ENCODE measurements around the gene LYPLA2. TPM values are rescaled to one million over a fixed set of nuclear protein-coding genes. Genes with fewer than 3 reads are reported as not detected.
"Not testable (repeated sequence)": the region's sequence is repeated elsewhere in the genome, so short reads cannot be mapped to it uniquely, and the experiment has no call there.

The LYPLA2 gene
- total and polyA plus RNA-seq, 2 donors: 47.2 to 57.7 TPM

DNA sequence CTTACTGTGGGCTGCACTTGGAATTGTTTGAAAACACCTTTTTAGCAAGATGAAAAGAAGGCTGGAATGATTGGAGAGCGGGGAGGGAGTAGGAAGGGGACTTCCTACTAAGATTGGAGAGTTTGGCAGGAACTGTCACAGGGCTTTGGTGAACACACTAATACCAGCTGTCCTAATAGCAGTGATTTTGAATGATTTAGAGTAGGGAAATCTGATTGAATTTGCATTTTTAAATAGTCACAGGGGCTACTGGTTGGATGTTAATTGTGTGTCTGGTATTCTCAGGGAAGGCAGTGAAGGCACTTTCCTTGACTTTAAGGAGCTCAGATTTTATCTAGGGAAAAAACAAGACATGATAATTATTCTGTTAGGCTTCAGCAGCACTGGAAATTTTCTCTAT lies 36.8 kb downstream of the LYPLA2 start:
- H3K4me3 ChIP-seq (ENCODE audit: low read length in 2 of 2): no peak overlapping the region
- no peaks in the 10 kb centered on the region for H3K27me3 ChIP-seq (ENCODE audit: control insufficient read depth in 2 of 2, insufficient read depth in 1 of 2, low read length in 1 of 2)
- no peak for DNase-seq (ENCODE audit: low read depth in 6 of 9, low spot score in 9 of 9)
- no peak overlapping the region for H3K27ac ChIP-seq (ENCODE audit: low read depth in 1 of 2, low read length in 1 of 2)
- peaks cover 2 to 12% of the 10 kb centered on the region in 2 donors for H3K4me1 ChIP-seq (ENCODE audit: control insufficient read depth in 2 of 2, insufficient read depth in 2 of 2, low read length in 2 of 2)
- 95% methylated on average over 1 of the region's 1 CpG for WGBS
- no peaks in the 10 kb centered on the region for H3K9me3 ChIP-seq (ENCODE audit: control insufficient read depth in 2 of 2, insufficient read depth in 1 of 2, low read length in 1 of 2)
- no peaks in the 10 kb centered on the region for H3K36me3 ChIP-seq (ENCODE audit: control insufficient read depth in 2 of 2, insufficient read depth in 2 of 2, low read length in 1 of 2)

DNA sequence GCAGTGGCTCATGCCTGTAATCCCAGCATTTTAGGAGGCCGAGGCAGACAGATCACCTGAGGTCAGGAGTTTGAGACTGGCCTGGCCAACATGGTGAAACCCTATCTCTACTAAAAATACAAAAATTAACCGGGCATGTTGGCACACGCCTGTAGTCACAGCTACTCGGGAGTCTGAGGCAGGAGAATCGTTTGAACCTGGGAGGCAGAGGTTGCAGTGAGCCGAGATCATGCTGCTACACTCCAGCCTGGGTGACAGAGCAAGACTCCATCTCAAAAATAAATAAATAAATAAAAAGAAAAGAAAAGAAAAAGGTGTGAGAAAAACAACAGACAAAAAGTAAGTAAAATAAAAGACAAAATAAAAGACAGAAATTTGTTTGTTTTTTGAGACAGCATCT lies 43.2 kb downstream of the LYPLA2 start:
- H3K9me3 ChIP-seq (ENCODE audit: control insufficient read depth in 2 of 2, insufficient read depth in 1 of 2, low read length in 1 of 2); H3K36me3 ChIP-seq (ENCODE audit: control insufficient read depth in 2 of 2, insufficient read depth in 2 of 2, low read length in 1 of 2); DNase-seq (ENCODE audit: low read depth in 6 of 9, low spot score in 9 of 9); H3K4me3 ChIP-seq (ENCODE audit: low read length in 2 of 2); H3K4me1 ChIP-seq (ENCODE audit: control insufficient read depth in 2 of 2, insufficient read depth in 2 of 2, low read length in 2 of 2); H3K27ac ChIP-seq (ENCODE audit: low read depth in 1 of 2, low read length in 1 of 2); H3K27me3 ChIP-seq (ENCODE audit: control insufficient read depth in 2 of 2, insufficient read depth in 1 of 2, low read length in 1 of 2): not testable (repeated sequence)
- WGBS: 92% methylated on average over 6 of the region's 6 CpGs

DNA sequence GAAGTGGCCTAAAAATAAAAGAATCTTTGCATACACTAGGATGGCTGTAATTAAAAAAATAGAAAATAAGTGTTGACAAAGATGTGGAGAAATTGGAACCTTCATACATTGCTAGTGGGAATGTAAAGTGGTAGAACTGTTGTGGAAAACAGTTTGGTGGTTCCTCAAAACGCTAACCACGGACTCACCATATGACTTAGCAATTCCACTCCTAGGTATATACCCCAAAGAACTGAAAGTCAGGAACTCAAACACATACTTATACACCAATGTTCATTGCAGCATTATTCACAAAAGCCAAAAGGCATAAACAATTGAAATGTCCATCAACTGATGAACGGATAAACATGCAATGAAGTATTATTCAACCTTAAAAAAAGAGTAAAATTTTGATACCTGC lies 45.1 kb downstream of the LYPLA2 start:
- Histone ChIP-seq H3K4me3 (ENCODE audit: low read length in 2 of 2) (no peak overlapping the region), H3K9me3 (ENCODE audit: control insufficient read depth in 2 of 2, insufficient read depth in 1 of 2, low read length in 1 of 2) (no peaks in the 10 kb centered on the region), H3K36me3 (ENCODE audit: control insufficient read depth in 2 of 2, insufficient read depth in 2 of 2, low read length in 1 of 2) (no peaks in the 10 kb centered on the region), H3K27ac (ENCODE audit: low read depth in 1 of 2, low read length in 1 of 2) (no peak overlapping the region), H3K27me3 (ENCODE audit: control insufficient read depth in 2 of 2, insufficient read depth in 1 of 2, low read length in 1 of 2) (peaks cover 0 to 3% of the 10 kb centered on the region in 2 donors), H3K4me1 (ENCODE audit: control insufficient read depth in 2 of 2, insufficient read depth in 2 of 2, low read length in 2 of 2) (peaks cover 0 to 8% of the 10 kb centered on the region in 2 donors)
- DNase-seq (ENCODE audit: low read depth in 6 of 9, low spot score in 9 of 9): no peak
- 63% methylated on average over 3 of the region's 3 CpGs for WGBS

DNA sequence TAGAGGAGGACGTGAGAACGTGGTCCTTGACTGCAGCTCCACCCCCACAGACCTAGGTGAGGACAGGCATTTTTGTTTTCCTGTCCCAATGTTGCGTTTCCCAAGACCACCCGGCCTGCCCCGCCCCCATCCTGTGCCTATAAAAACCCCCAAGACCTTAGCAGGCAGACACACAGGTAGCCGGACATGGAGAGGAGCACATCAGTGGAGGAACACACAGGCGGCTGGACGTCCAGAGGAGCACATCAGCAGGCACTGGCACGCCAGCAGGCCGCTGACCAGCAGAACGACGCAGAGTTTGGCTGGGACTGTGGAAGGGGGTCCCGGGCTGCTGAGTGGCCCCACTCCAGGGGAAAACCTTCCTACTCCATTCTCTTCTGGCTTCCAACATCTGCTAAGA lies 47.0 kb downstream of the LYPLA2 start:
- H3K9me3 ChIP-seq (ENCODE audit: control insufficient read depth in 2 of 2, insufficient read depth in 1 of 2, low read length in 1 of 2): no peaks in the 10 kb centered on the region
- H3K4me3 ChIP-seq (ENCODE audit: low read length in 2 of 2): no peak overlapping the region
- WGBS: 60% methylated on average over 13 of the region's 13 CpGs
- peaks cover 0 to 3% of the 10 kb centered on the region in 2 donors for H3K27me3 ChIP-seq (ENCODE audit: control insufficient read depth in 2 of 2, insufficient read depth in 1 of 2, low read length in 1 of 2)
- no peaks in the 10 kb centered on the region for H3K36me3 ChIP-seq (ENCODE audit: control insufficient read depth in 2 of 2, insufficient read depth in 2 of 2, low read length in 1 of 2)
- peaks cover 0 to 8% of the 10 kb centered on the region in 2 donors for H3K4me1 ChIP-seq (ENCODE audit: control insufficient read depth in 2 of 2, insufficient read depth in 2 of 2, low read length in 2 of 2)
- DNase-seq (ENCODE audit: low read depth in 6 of 9, low spot score in 9 of 9): no peak
- no peak overlapping the region for H3K27ac ChIP-seq (ENCODE audit: low read depth in 1 of 2, low read length in 1 of 2)

DNA sequence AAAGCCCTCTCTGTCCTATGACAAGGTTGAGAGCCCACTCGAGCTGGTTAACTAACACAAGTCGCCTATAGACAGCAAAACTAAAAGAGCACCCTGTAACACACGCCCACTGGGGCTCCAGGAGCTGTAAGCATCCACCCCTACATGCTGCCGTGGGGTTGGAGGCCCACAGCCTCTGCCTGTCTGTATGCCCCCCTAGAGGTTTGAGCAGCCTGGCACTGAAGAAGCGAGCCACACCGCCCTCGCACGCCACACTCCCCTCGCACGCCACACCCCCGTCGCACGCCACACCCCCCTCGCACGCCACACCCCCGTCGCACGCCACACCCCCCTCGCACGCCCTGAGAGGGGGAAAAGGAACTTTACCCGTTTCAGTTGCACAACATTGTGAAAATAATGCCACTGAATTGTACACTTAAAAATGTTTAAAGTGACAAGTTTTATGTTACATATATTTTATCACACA lies 47.5 kb downstream of the LYPLA2 start:
- no peak overlapping the region for H3K27ac ChIP-seq (ENCODE audit: low read depth in 1 of 2, low read length in 1 of 2)

DNA sequence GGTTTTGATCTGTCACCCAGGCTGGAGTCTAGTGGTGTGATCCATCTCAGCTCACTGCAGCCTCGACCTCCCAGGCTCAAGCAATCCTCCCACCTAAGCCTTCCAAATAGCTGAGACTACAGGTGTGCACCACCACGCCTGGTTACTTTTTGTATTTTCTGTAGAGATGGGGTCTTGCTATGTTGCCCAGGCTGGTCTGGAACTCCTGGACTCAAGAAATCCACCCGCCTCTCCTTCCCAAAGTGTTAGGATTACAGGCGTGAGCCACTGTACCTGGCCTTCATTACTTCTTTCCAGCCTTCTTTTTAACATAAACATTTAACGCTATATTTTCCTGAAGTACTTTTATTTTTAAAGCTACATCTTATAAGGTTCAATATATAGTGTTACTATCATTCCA lies 52.7 kb downstream of the LYPLA2 start:
- Histone ChIP-seq H3K9me3 (ENCODE audit: control insufficient read depth in 2 of 2, insufficient read depth in 1 of 2, low read length in 1 of 2) (no peaks in the 10 kb centered on the region), H3K27me3 (ENCODE audit: control insufficient read depth in 2 of 2, insufficient read depth in 1 of 2, low read length in 1 of 2) (no peaks in the 10 kb centered on the region), H3K4me3 (ENCODE audit: low read length in 2 of 2) (no peak overlapping the region), H3K4me1 (ENCODE audit: control insufficient read depth in 2 of 2, insufficient read depth in 2 of 2, low read length in 2 of 2) (no peaks in the 10 kb centered on the region), H3K36me3 (ENCODE audit: control insufficient read depth in 2 of 2, insufficient read depth in 2 of 2, low read length in 1 of 2) (peaks cover 4 to 6% of the 10 kb centered on the region in 2 donors), H3K27ac (ENCODE audit: low read depth in 1 of 2, low read length in 1 of 2) (no peak overlapping the region)
- WGBS: 97% methylated on average over 5 of the region's 5 CpGs
- DNase-seq (ENCODE audit: low read depth in 6 of 9, low spot score in 9 of 9): no peak

More for the DNA sequence above, 47.5 kb downstream of the LYPLA2 start:
- peak in 8 of 9 donors; percentile 29 to 79 (median 56) for DNase-seq (ENCODE audit: low read depth in 6 of 9, low spot score in 9 of 9)
- peaks cover 0 to 3% of the 10 kb centered on the region in 2 donors for H3K27me3 ChIP-seq (ENCODE audit: control insufficient read depth in 2 of 2, insufficient read depth in 1 of 2, low read length in 1 of 2)
- peak overlapping the region in 1 of 2 donors; percentile 5 for H3K4me3 ChIP-seq (ENCODE audit: low read length in 2 of 2)
- H3K36me3 ChIP-seq (ENCODE audit: control insufficient read depth in 2 of 2, insufficient read depth in 2 of 2, low read length in 1 of 2): no peaks in the 10 kb centered on the region
- H3K4me1 ChIP-seq (ENCODE audit: control insufficient read depth in 2 of 2, insufficient read depth in 2 of 2, low read length in 2 of 2): peaks cover 0 to 8% of the 10 kb centered on the region in 2 donors
- H3K9me3 ChIP-seq (ENCODE audit: control insufficient read depth in 2 of 2, insufficient read depth in 1 of 2, low read length in 1 of 2): no peaks in the 10 kb centered on the region
- WGBS: 1% methylated on average over 21 of the region's 21 CpGs

Other genes with a start within 250 kb of the LYPLA2 start
- gene ID3, start 231.6 kb upstream of the LYPLA2 start, total RNA-seq: 255 TPM
- 131 TPM for gene ID3, start 231.6 kb upstream of the LYPLA2 start, polyA plus RNA-seq
- 3,178 TPM for gene RPL11, start 99.3 kb upstream of the LYPLA2 start, total RNA-seq
- gene RPL11, start 99.3 kb upstream of the LYPLA2 start, polyA plus RNA-seq: 4,395 TPM
- gene ELOA, start 47.7 kb upstream of the LYPLA2 start, total RNA-seq: 22.1 TPM
- gene ELOA, start 47.7 kb upstream of the LYPLA2 start, polyA plus RNA-seq: 16.5 TPM
- 118 TPM for gene PITHD1, start 12.7 kb upstream of the LYPLA2 start, total RNA-seq
- 89.1 TPM for gene PITHD1, start 12.7 kb upstream of the LYPLA2 start, polyA plus RNA-seq
- gene GALE, start 9.6 kb downstream of the LYPLA2 start, total RNA-seq: 22.1 TPM
- 22.6 TPM for gene GALE, start 9.6 kb downstream of the LYPLA2 start, polyA plus RNA-seq
- gene HMGCL, start 34.3 kb downstream of the LYPLA2 start, total RNA-seq: 34.2 TPM
- gene HMGCL, start 34.3 kb downstream of the LYPLA2 start, polyA plus RNA-seq: 41.6 TPM
- 25.9 TPM for gene FUCA1, start 77.1 kb downstream of the LYPLA2 start, total RNA-seq
- gene FUCA1, start 77.1 kb downstream of the LYPLA2 start, polyA plus RNA-seq: 39.5 TPM
- gene CNR2, start 122.2 kb downstream of the LYPLA2 start, total RNA-seq: 1.5 TPM
- 1.8 TPM for gene CNR2, start 122.2 kb downstream of the LYPLA2 start, polyA plus RNA-seq
- gene PNRC2, start 168.7 kb downstream of the LYPLA2 start, total RNA-seq: 143 TPM
- 151 TPM for gene PNRC2, start 168.7 kb downstream of the LYPLA2 start, polyA plus RNA-seq
- gene SRSF10, start 189.2 kb downstream of the LYPLA2 start, total RNA-seq: 145 TPM
- gene SRSF10, start 189.2 kb downstream of the LYPLA2 start, polyA plus RNA-seq: 106 TPM